Embryonic facial prominence (tissue), 1 donor: ENCODE data around the gene STOX2.
"Not testable (repeated sequence)": the region's sequence is repeated elsewhere in the genome, so short reads cannot be mapped to it uniquely, and the experiment has no call there.

Experiments used
- DNase-seq: peaks from one replicate; pipeline ENCODE4 v3.0.0-alpha.2; 2016; ENCODE audit errors: extremely low spot score

The STOX2 gene

DNA sequence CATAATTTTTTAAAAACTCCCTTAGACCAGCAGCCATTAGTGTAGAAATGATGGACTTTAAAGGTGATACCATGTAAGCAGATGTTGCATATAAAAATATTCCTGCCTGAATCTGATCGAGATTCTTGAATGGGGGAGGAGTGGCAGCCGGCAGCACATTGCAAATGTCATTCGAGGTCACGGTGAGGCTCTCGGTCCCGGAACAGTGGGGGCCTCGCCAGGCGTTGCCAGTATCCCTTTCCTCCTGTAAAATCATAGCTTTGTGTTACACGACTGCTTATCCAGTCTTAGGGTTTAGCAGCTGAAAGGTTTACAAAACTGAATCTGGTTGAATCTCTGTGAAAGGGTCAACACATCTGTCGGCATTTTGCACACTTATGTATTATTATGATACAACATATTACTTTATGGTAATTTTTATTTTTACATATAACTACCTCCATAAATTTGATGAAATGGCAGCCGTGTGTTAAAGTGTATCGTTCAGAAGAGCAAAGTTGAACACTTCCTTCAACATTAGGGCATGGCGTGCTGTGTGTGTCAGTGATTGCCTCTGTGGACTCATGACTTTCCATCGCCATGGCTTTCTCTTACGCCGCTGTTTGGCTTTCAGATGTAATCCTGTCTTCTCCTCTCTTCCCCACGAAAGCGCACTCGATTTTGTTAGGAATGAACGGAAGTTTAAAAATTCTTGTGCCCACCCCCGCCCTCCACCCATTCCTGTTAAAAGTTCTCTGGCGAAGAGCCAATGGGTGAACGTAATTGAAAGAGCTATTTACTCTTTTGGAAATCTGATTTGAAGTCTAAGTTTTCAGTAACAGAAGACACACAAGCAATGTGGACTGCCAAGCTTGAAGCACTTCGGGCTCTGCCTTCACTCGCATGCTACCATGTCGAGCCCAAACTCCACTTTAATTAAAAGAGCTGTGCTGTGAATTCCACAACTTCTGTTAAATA lies 114.8 kb downstream of the STOX2 start:
- DNase-seq, result no peak

DNA sequence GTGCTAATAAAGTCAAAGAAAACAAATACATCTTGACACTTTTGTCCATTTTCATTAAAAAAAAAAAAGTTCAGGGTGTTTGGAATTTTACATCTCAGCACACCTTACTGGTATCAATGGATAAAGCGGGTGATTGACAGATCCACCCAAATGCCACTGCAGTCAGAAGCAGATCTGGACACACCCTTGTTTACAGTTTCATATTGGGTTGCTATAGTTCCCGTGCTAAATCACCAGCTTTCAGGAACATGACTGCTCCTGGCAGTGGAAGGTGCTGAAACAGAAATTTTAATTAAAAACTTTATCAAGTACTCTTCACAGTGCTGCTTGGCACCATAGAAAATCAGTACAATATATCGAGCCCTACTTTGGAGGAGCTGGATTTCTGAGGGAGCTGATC lies 116.3 kb downstream of the STOX2 start:
- DNase-seq, result no peak

DNA sequence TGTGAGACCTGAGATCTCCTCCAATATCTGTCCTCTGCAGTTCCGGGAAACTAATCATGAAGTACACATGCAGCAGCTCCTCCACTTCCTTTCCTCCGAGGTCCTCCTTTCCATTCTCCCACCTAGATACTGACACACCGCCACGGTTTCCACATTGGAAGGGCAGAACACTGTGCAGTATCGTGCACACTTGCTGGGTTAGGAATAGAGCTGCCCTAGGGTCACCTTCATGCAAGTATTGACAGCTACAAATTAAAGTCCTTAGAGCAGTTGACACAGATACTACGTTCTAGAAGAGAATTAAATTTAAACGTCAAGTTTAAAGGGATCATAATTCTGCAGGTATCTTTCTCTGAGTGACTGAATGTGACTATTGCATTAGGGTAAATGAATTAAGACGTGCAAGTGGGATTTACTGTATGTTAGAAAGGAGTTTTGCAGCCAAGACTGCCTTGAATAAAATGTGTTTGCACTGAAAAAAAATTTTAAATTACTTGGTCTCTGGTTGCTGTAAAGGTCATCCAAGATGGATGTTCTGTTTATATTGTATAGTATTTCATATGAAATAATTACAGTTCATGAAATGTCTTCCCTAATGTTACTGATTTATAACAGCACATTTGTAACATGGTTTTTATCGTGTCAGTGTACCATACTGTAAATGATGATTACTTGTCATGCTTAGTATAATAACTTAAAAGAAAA lies 117.7 kb downstream of the STOX2 start:
- DNase-seq, result no peak

DNA sequence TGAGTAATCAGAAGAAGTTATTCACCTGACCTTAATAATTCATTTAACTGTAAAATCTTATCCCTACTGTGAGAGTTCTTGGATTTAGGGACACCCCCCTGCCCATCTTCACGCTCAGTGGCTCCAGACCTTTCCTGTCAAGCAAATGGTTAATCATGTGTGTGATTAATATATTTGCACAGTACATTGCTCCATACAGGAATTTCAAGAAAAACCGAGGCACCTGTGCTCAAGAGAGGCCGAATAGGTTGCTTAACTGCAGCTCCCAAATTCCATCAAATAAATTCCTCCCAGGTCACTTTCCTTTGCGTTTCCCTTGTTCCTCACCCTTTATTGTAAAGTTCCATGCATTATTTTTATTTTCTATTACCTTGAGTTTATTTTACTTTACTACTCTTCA lies 119.5 kb downstream of the STOX2 start:
- no peak for DNase-seq

DNA sequence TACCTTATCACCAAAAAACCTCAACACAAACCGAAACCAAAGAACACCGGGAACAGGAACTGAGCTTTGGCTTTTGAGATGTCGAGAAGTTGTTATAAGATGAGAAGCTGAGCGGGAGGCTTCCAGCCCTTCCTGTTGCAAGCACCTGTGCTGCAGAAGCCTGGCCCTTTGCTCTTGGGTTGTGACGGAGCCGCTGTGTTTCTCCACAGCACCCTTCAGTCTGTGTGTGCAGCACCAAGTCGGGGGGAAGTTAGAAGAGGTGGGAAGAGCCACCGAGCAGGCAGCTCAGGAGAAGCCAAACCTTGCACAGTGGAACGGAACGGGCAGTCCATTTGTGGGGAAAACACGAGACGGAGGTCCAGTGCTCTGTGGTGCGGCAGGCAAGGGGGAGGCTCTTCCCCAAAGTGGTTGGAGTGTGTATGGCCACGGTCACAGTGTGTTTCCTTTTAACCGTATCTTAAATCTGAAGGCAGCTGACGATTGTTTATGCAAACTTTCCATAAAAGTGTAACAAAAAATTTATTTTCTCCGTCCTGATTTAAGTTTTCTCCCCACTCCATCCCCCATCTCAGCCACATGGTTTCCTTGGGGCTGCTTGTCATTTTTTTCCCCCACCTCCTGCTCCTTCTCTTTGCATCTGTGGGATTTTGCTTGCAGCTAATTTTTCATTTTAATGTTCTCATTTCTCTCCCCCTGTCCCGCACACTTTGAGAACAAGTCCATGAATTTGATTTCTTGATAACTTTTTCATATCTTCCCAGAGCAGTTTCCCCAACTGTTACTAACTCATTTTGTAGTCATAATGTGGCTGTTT lies 123.7 kb downstream of the STOX2 start:
- no peak for DNase-seq

DNA sequence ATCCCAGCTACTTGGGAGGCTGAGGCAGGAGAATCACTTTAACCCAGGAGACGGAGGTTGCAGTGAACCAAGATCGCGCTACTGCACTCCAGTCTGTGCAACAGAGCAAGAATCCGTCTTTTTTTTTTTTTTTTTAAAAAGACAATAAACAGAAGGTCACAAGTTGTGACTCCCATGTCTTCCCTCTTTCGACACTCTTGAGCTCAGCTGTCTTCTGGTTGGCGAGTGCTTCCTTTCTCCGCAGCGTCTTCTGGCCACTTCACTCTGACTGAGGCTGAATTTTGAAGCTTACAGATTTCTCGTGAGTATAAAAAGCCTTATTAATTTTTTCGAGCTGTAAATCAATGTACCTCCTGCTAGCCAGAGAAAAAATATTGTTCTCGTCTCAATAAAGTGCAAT lies 124.9 kb downstream of the STOX2 start:
- DNase-seq, result no peak

DNA sequence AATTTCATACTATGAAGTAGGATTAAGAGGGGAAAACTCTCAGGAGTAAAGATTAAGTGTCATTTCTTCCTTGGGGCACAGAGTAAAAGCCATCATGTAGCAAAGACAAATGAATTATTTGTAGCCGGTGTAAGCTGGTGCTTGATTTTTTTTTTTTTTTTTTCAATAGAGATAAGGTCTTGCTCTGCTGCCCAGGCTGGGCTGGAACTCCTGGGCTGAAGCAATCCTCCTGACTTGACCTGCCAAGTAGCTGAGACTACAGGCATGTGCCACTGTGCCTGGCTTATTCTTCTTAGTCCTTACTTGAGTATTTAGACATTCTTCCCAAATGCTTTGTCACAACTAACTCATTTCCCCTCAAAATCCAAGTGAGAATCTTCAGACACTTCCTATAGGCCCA lies 125.7 kb downstream of the STOX2 start:
- DNase-seq, result no peak

DNA sequence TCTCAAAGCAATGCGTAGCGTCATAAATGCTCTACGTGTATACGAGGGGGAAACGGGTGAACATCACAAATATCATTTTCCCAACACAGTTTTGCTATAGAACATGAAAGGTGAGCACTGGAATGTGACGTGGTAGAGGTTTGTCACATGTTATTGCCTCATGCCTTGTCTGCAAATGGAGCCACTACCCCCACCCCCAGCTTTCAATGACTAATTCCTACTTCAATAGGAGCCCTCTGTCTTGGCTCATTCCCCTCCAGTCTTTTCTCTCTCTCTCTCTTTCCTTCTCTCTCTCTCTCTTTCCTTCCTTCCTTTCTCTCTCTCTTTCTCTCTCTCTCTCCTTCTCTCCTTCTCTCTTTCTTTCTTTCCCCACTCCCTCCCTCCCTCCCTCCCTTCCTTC lies 127.0 kb downstream of the STOX2 start:
- DNase-seq, result no peak

DNA sequence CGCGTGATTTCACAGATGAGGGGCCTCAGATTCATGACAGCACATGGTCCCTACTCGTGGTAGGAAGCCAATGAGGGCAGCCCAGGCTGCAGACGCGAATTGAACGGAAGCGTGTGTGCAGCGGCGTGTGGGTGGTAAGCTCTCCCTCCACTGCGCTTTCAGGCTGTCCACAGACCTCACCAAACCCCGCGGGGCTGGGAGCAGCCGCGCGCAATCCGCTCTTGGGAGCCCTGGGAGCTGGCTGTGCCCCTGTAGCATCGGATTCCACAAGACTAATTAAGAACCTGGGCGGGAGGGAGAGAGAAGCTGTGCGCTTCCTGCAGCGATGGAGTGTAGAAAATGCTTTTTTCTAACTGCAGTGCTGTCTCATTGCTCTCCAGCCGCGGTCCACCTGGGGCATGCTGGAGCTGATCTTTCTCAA lies 134.9 kb downstream of the STOX2 start:
- no peak for DNase-seq

DNA sequence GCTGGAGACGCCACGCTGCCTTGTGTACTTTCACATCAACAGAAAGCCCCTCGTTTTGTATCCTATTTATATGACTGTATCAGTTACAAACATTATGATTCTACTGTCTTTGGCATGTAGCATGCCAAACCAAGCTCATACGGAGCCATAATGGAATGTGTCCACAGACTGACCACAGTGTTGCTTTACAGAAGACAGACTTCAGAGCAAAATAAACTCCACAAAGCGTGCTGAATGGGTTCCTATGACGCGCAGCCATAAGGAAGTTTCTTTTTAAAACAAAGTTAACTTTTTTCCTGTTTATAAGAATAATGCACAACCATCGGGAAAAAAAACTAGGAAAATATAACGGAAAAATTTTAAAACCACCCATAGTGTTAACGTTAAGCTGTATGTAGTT lies 136.0 kb downstream of the STOX2 start:
- no peak for DNase-seq

DNA sequence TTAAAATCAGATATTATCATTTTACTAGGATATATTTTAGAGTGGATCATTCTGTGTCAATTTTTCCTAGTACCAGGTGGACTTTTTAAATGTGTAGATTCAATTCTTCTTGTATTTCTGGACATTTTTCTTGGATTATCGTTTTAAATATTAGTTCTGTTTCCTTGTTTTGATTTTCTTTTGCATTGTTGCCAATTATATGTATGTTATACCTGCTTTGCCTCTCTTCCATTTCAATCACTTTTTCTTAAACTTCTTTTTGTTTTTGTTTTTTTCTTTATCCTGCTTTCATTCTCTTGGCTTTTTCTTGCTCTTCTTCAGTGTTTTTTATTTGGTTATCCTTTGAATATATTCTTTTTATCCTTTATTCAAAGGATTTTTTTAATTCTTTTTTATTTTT lies 141.0 kb downstream of the STOX2 start:
- DNase-seq, result no peak

DNA sequence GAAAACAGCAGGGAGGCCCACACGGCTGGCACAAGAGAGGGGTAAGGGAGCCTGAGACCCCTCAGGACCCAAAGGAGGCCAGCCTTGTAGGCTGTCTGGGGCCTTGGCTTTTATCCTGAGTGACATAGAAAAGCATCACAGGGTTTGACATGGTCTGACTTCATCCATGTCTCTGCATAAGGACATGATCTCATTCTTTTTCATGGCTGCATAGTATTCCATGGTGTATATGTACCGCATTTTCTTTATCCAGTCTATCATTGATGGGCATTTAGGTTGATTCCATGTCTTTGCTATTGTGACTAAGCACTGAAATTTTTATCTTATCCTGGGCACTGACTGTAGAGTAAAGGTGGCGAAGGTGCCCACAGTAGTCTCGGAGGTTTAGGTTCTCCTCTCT lies 146.2 kb downstream of the STOX2 start:
- not testable (repeated sequence) for DNase-seq

DNA sequence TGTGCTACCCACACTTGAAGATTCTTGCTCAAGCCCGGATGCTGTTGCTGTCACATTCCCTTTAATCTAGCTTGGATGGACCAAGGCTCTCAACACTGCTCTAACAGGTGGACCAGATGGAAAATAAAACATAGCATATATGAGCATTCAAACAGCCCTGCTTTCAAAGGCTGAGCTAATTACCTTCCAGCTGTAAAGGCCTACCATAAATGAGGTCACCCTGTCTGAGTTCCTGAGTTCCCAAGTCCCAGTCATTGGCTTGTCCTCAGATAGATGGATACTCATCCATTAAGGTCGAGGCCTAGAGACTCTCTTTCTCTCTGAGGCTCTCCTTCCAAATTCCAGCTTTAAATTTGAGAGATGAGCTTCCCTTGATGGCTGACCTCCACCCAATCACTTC lies 147.5 kb downstream of the STOX2 start:
- no peak for DNase-seq

DNA sequence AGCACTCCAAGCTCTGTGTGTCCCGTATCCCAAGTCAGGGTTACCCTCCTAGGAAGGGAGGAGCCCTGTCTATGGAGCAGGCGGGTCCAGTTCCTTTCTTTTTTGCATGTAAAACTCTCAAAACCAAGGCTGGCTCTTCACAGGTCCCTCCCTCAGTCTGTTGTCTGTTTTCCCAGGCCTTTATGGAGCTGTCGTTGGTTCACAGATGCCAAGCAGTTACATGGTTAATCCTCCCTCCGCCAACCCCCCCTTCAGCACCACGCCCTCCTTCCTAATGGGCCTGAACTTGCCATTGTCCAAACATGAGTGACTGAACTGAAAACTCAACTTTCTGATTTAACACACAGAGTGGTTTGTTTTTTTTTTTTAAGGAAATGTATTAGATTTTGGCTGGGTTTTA lies 148.3 kb downstream of the STOX2 start:
- DNase-seq, result no peak

DNA sequence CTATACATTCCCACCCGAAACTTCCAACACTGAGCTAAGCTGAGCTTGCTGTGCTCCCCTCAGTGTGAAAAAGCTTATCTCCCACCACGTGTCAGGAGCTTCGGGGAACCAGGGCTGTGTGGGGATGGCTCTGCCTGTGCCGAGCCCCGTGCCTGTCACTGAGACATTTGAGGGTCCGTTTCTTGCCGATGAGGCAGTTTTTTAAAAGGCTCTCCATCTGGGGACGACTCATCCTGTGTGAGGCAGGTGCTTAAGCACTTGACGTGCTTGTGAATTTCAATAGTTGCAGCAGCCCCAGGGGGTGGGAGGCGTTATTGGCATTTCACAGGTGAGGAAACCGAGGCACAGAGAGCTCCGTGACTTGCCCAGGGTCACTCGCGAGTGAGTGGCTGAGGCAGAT lies 151.8 kb downstream of the STOX2 start:
- DNase-seq, result no peak

DNA sequence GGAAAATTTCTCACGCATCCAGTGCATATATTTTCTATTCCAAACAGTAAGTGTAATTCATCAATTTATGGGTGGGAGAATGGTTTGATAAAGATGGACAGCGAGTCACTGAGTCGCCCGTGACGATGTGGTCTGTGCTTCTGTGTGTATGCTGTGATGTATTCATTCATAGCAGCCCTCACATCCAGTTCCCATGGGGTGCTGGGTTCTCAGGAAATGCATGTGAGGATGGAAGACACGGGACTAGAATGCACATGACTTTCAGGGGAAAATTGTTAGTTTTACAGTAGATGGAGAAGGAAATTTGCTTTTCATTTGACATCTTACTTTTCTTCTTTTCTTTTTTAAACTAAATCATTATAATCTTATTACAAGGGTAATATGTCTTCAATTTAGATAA lies 152.9 kb downstream of the STOX2 start:
- no peak for DNase-seq

DNA sequence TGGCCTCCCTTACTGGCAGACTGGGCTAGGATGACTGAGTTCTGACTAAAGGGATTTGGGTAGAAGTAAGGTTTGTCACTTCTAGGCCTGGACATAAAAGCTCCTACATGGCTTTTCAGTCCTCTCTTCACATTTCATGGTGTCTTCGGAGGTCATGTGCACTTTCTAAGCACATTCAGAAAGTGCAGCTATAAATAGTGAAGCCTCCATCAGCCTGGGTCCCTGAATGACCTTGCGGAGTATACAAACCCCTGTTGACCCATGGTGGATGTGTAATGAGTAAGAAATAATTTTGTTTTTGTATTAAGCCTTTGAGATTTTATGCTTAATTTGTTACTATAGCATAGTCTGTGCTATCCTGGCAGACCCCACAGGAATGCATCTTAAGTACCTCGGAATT lies 154.0 kb downstream of the STOX2 start:
- DNase-seq, result no peak

DNA sequence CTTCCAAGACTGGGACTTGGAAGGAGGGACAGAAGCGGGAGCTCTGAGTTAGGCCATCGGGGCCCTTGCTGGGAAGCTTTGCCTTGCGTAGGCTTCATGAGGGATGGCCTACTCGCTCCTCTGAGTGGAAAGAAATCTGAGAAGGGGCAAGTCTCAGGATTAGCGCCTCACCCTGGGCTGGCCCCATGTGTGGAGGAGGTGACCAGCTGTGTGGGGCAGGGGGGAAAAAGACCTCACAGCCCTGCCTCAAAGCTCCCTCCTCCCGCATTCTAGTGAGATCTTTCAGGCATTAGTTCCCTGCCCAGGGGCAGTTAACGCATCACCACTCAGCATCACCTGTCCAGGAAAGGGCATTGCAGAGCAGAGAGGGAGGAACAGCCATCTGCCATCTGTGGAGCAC lies 156.5 kb downstream of the STOX2 start:
- no peak for DNase-seq

DNA sequence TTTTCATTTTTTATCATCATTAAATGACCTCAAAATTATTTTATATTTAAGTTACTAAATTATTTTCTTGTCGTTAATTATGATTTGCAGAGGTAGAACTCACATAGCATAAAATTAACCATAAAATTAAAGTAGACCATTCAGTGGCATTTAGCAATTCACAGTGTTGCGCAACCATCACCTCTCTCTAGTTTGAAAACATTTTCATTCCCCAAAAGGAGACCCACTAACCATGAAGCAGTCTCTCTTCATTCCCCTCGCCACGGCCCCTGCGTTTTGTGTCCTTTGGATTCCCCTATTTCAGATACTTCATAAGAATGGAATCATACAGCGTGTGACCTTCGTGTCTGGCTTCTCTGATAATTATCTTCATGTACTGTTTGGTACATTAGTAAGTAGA lies 157.7 kb downstream of the STOX2 start:
- no peak for DNase-seq

DNA sequence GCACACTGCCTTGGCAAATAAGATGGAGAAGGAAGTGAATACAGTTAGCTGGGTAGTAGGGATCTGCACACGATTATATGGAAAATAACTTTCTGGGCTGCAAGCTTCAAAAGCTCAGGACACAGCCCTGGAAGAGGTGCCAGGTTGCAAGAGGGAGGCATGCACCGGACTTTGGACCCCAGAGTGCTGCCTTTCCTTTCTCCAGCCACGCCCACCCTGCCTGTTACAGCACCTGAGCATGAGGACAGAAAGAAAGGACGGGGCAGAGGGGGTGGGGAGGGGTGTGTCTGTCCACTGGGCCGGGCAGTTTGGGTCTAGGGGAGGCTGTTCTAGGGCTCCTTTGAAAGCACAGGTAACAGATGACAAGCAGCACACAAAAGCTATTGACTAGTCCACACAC lies 159.8 kb downstream of the STOX2 start:
- DNase-seq, result no peak

DNA sequence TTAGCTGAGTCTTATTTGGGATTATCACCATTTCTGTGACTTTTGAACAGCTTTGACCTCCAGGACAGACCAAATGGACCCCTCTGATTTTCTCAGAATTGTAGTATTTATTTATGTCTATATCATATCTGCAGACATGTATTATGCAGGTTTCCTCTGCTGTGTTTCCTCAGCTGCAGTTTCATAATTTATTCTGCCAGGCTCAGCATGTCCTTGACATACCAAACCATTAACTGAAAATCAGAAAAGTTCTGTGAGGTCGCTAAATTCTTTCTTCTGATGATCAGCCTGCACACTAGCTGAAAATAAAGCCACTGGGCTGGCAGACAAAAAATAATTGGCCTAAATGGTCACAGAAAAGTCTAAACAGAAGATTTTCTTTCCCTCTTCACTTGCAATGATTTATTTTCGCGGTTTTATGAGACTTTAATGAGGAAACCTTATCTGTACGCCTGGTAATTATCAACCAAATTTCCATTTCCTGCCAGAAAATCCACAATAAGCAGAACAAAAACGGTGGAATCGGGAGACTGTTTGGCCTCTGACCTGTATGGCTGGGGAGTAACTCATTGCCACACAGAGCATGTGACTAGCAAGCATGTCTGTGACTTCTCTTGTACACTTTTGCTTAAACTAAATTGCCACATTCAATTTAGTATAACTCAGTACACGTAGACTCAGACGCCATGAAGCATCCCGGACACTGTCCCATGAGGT lies 161.6 kb downstream of the STOX2 start:
- no peak for DNase-seq
